ENCODE results near the gene TSPAN7. TPM values are rescaled to one million over a fixed set of nuclear protein-coding genes. Genes with fewer than 3 reads are reported as not detected.

The TSPAN7 gene
- total and polyA plus RNA-seq, 2 donors (not counting 3 experiments of a cell fraction or from before 2014, with no cell fraction given) = 3.2 to 5.2 TPM

DNA sequence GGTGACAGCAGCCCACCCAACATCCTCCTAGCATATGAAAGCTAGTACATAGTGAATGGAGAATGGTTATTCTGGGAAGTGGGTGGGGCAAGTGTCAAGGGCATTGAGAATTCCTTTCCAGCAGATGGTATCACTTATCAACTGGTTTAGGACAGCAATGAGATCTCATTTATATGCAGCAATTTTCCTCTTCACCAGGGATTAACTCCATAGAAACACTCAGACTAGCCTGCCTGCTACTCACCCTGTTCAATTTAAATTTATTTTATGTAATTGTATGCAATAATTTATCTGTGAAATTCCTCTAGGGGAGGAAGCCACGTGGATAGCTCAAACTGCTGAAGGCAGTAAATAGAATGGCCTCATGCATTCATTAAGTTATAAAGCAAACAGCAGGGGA is 138.4 kb downstream of the TSPAN7 start:
- Histone ChIP-seq H3K4me3 (replicated peaks in 1 of 3; ENCODE audit: insufficient read depth in 1 of 3, low read depth in 1 of 3, low read length in 3 of 3) (no peak overlapping the region), H3K9ac (replicated peaks; ENCODE audit: extremely low read depth, insufficient read depth, low read length) (no peak overlapping the region), H3K79me2 (ENCODE audit: control insufficient read depth, insufficient read depth, low read length) (no peaks in the 10 kb centered on the region), H3K27me3 (ENCODE audit: control insufficient read depth in 2 of 2, insufficient read depth in 2 of 2, low read length in 2 of 2) (no peaks in the 10 kb centered on the region), H2AFZ (ENCODE audit: low read depth, low read length) (no peak overlapping the region), H3K9me3 (replicated peaks; ENCODE audit: control insufficient read depth, insufficient read depth, low read length) (no peaks in the 10 kb centered on the region), H3K9me1 (replicated peaks; ENCODE audit: control insufficient read depth, extremely low read depth, insufficient read depth, low read length) (no peaks in the 10 kb centered on the region), H4K20me1 (replicated peaks; ENCODE audit: control insufficient read depth, extremely low read depth, insufficient read depth, low read length) (no peaks in the 10 kb centered on the region), H3K4me1 (ENCODE audit: control insufficient read depth, extremely low read depth, insufficient read depth, low read length) (no peaks in the 10 kb centered on the region), H3K36me3 (ENCODE audit: control insufficient read depth in 2 of 2, extremely low read depth in 1 of 2, insufficient read depth in 2 of 2, low read length in 2 of 2) (no peaks in the 10 kb centered on the region), H3K4me2 (ENCODE audit: insufficient read depth, low read length) (no peak overlapping the region), H3K27ac (ENCODE audit: insufficient read depth, low read depth, low read length) (no peak overlapping the region)
- dilution Hi-C loops (cut with MboI; ENCODE audit: extremely low pct_ligation_motif_present, low sequenced_read_pairs) = no loop called here
- ChIA-PET POLR2A (no interaction called here), CTCF (no interaction called here)
- no peak for TF ChIP-seq EZH2 (IDR thresholded peaks at IDR 0.05; ENCODE audit: borderline replicate concordance, low read depth, low read length, severe bottlenecking)
- TF ChIP-seq POLR2A (IDR thresholded peaks at IDR 0.05; ENCODE audit: low read depth, low read length) = no peak
- TF ChIP-seq GATA2 (IDR thresholded peaks at IDR 0.05; ENCODE audit: insufficient read depth, insufficient read length, low read depth, low read length) = no peak
- no peak for TF ChIP-seq FOS (IDR thresholded peaks at IDR 0.05; ENCODE audit: borderline replicate concordance, insufficient read depth, low read length)
- TF ChIP-seq JUN (IDR thresholded peaks at IDR 0.05; ENCODE audit: borderline replicate concordance, insufficient read depth, insufficient read length, low read depth) = no peak
- TF ChIP-seq MYC (IDR thresholded peaks at IDR 0.05; ENCODE audit: low read depth, low read length) = no peak
- TF ChIP-seq POLR2AphosphoS5 (IDR thresholded peaks at IDR 0.05; ENCODE audit: insufficient read depth, low read depth, low read length) = no peak
- no peak for TF ChIP-seq MAX (IDR thresholded peaks at IDR 0.05; ENCODE audit: insufficient read depth, insufficient read length)
- no peak for TF ChIP-seq CTCF (IDR thresholded peaks at IDR 0.05; ENCODE audit: extremely low read depth in 1 of 2, insufficient read depth in 1 of 2, low read depth in 1 of 2, low read length in 2 of 2)
- no TSS peak for BruUV-seq (replicated peaks)
- DNase-seq (ENCODE audit: low read depth, low spot score) = no peak
- intact Hi-C loops (cut with micrococcal nuclease) = no loop called here
- FAIRE-seq = no peak
